HG03108 (cell line): ENCODE data around the gene C19orf53.

Source experiments
- ATAC-seq: cut with Tn5 transposase; IDR thresholded peaks from one replicate; pipeline ENCODE4 v1.9.1; 2021; ENCODE audit warnings: moderate library complexity; ENCODE audit not compliant: unreplicated experiment

C19orf53 gene

GRCh38 chr19:13825489-13826441 lies 51.5 kb downstream of the C19orf53 start:
- no peak for ATAC-seq

- ATAC-seq: no peak
Measured at GRCh38 chr19:13826652-13827235, 52.5 kb downstream of the C19orf53 start.

GRCh38 chr19:13827656-13828055 lies 53.4 kb downstream of the C19orf53 start:
- no peak for ATAC-seq
